ENCODE measurements around the gene HIPK3.
A peak's percentile ranks its signal among the peaks of the same experiment; 100 is the strongest.

Gene HIPK3

GRCh38 chr11:33324302-33324985 is 67.3 kb downstream of the HIPK3 start (continued):
- TF ChIP-seq GLIS2 (tag by site-specific recombination; IDR thresholded peaks at IDR 0.05) (no peak), ZNF16 (tag by site-specific recombination; IDR thresholded peaks at IDR 0.05; ENCODE audit: low read depth) (no peak), ZNF274 (IDR thresholded peaks at IDR 0.05; ENCODE audit: low read length) (no peak), ZNF274 (tag by site-specific recombination; IDR thresholded peaks at IDR 0.05; ENCODE audit: borderline replicate concordance) (no peak), ZNF132 (tag by site-specific recombination; IDR thresholded peaks at IDR 0.05; ENCODE audit: borderline replicate concordance) (no peak), ZBTB49 (tag by site-specific recombination; IDR thresholded peaks at IDR 0.05; ENCODE audit: low read depth) (no peak)

GRCh38 chr11:33325451-33325850 is 68.3 kb downstream of the HIPK3 start:
- Histone ChIP-seq H3K36me3 (ENCODE audit: control insufficient read depth in 2 of 2, insufficient read depth in 1 of 2, low read length in 2 of 2) (no peaks in the 10 kb centered on the region; a peak in 1 of 3 replicates), H3K27ac (ENCODE audit: extremely low read depth, low read depth, low read length) (no peak overlapping the region), H3K4me1 (ENCODE audit: control insufficient read depth, insufficient read depth, low read length) (no peaks in the 10 kb centered on the region; the same call in 1 of the 2 replicates), H3K4me3 (ENCODE audit: low read depth, low read length) (no peak overlapping the region), H3K9me3 (ENCODE audit: control insufficient read depth, insufficient read depth, low read depth, low read length) (no peaks in the 10 kb centered on the region)
- POLR2A ChIA-PET: no interaction called here
- CTCF ChIA-PET: interaction anchor here (0.6 to 6.4 kb wide), 2 partner anchors 51 to 160 kb away, joined by 3 to 61 read pairs; no protein-coding TSS in a partner anchor
- TF ChIP-seq ZNF37A (tag by site-specific recombination; IDR thresholded peaks at IDR 0.05) (no peak), ZSCAN4 (tag by site-specific recombination; IDR thresholded peaks at IDR 0.05) (no peak), ZNF114 (tag by site-specific recombination; IDR thresholded peaks at IDR 0.05) (no peak), ZBTB8A (tag by site-specific recombination; IDR thresholded peaks at IDR 0.05) (no peak), ZNF449 (tag by site-specific recombination; IDR thresholded peaks at IDR 0.05) (no peak), ZNF48 (tag by site-specific recombination; IDR thresholded peaks at IDR 0.05) (no peak), ZNF548 (tag by site-specific recombination; IDR thresholded peaks at IDR 0.05) (no peak)

GRCh38 chr11:33329705-33330329 is 72.6 kb downstream of the HIPK3 start:
- H3K36me3 ChIP-seq (ENCODE audit: control insufficient read depth in 2 of 2, insufficient read depth in 1 of 2, low read length in 2 of 2): no peaks in the 10 kb centered on the region; a peak in 1 of 3 replicates
- H3K27ac ChIP-seq (ENCODE audit: extremely low read depth, low read depth, low read length): no peak overlapping the region
- ChIA-PET POLR2A (no interaction called here), CTCF (interaction anchor here (0.6 to 6.4 kb wide), 24 partner anchors 8 to 1046 kb away, joined by 3 to 61 read pairs (median 3); no protein-coding TSS in a partner anchor)
- no peaks in the 10 kb centered on the region for H3K4me1 ChIP-seq (ENCODE audit: control insufficient read depth, insufficient read depth, low read length)
- H3K9me3 ChIP-seq (ENCODE audit: control insufficient read depth, insufficient read depth, low read depth, low read length): no peaks in the 10 kb centered on the region
- no peak overlapping the region for H3K4me3 ChIP-seq (ENCODE audit: low read depth, low read length)
- TF ChIP-seq ZNF670 (tag by site-specific recombination; IDR thresholded peaks at IDR 0.05; ENCODE audit: low read depth) (no peak), ZNF677 (tag by site-specific recombination; IDR thresholded peaks at IDR 0.05) (no peak), ZNF621 (tag by site-specific recombination; IDR thresholded peaks at IDR 0.05) (no peak), ZNF37A (tag by site-specific recombination; IDR thresholded peaks at IDR 0.05) (no peak), ZNF366 (tag by site-specific recombination; conservative IDR thresholded peaks at IDR 0.05) (no peak), ZNF2 (tag by site-specific recombination; IDR thresholded peaks at IDR 0.05) (no peak), TRIM28 (IDR thresholded peaks at IDR 0.05; ENCODE audit: borderline replicate concordance, low read length) (no peak), ZNF121 (tag by site-specific recombination; IDR thresholded peaks at IDR 0.05) (no peak), ZNF426 (tag by site-specific recombination; IDR thresholded peaks at IDR 0.05) (no peak), BCL6B (tag by site-specific recombination; IDR thresholded peaks at IDR 0.05) (no peak), ZNF221 (tag by site-specific recombination; IDR thresholded peaks at IDR 0.05; ENCODE audit: borderline replicate concordance) (no peak), ZNF654 (tag by site-specific recombination; IDR thresholded peaks at IDR 0.05; ENCODE audit: low read depth) (peak; percentile 57), IKZF3 (tag by site-specific recombination; IDR thresholded peaks at IDR 0.05) (peak; percentile 49; the same call in 1 of the 2 replicates), ZFHX2 (tag by site-specific recombination; conservative IDR thresholded peaks at IDR 0.05) (no peak), ZNF138 (tag by site-specific recombination; IDR thresholded peaks at IDR 0.05; ENCODE audit: borderline replicate concordance) (no peak)
